SK-N-DZ (cell line): ENCODE results near the gene ABLIM2.

Experiments used
- DNase-seq: peaks from one replicate; pipeline ENCODE4 v3.0.0-alpha.2; 2015; ENCODE audit warnings: low spot score

The ABLIM2 gene

DNA sequence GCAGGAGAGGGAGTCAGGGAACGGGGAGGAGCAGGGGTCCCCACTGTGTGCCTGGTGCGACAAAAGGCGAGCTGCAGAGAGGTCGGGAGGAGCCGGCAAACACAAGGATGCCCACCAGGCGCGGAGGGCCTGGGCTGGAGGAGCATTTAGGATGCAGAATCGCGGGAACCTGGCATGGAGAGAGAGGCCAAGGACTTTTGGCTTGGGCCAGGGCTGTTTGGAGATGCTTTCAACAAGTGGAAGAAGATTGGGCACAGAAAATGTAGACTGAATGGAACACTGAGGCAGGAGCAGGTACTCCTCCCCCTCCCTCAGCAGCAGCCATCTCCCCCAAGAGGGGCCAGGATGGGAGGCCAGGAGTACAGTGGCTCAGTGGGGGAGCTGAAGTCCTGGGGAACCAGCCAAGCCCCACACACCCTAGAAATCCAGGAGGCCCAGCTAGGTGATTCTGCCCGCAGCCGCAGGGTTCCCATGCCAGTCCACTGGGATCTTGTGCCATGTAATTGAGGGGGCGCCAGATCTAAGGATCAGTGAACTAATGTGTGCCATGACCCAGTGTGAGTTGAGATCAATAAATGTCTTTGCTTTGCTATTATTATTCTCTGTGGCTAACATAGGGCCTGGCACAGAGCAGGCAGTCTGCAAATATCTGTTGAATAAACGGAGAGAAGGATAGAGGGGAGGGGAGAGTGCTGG lies 1.1 kb upstream of the ABLIM2 start:
- no peak for DNase-seq

DNA sequence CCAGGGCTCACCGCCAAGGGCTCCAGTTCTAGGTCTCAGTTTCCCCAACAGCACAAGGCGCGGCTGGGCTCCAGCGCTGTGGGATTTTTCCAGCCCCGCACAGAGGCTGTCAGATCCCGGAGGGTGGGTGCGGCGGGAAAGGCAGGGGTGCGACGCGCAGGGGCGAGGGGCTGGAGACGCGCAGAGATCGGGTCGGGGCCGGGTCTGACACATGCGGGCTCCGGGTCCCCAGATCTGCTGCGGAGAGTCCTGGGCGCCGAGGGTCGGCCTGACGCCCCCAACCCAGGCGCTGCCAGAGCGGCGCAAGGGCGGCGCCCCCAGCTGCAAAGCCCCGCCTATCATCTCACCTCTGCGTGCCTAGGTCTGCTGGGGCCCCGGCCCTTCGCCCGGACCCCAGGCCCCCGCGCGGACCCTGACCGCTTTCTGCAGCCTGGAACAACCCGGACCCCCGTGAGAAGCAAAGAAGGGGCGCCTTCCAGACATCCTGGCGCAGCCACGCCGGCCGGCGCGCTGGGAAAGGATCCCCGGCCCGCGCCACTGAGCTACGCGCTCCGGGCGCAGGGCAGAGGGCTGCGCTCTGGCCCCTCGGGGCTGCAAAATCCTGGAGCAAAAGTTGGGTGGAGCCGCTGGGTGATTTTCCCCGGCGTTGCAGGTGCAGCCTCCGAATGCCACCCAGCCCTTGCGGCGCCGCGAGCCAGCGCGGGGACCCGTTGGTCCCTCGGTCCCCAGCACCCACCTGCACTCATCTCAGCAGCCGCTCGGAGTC lies 486 bp downstream of the ABLIM2 start:
- DNase-seq = no peak

GRCh38 chr4:8157496-8157895 lies 1.1 kb downstream of the ABLIM2 start:
- DNase-seq = peak; percentile 14

- no peak for DNase-seq
Measured at GRCh38 chr4:8156617-8157016, 2.0 kb downstream of the ABLIM2 start.

- DNase-seq = no peak
Measured at GRCh38 chr4:8155660-8156421, 2.8 kb downstream of the ABLIM2 start.

GRCh38 chr4:8155048-8155447 lies 3.6 kb downstream of the ABLIM2 start:
- no peak for DNase-seq

DNA sequence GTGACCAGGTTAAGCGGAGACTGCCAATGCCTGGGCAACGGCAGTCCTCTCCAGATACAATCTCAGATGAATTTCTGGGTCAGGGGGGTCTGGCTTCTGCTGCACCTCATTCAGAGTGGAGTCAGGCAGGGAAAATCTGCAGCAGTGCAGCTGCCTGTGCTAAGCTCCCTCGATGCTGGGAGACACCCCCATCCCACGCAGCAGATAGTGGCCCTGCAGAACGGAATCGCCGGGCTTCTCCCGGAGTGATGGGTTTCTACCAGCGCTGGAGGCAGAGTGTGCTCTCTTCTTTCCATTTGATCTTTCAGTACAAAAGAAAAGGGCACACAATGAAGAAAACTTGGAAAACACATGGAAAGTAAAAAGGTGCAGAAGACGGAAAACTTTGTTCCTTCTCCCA lies 5.2 kb downstream of the ABLIM2 start:
- DNase-seq = no peak

GRCh38 chr4:8152865-8153257 lies 5.8 kb downstream of the ABLIM2 start:
- no peak for DNase-seq

- no peak for DNase-seq
Measured at GRCh38 chr4:8152090-8152864, 6.3 kb downstream of the ABLIM2 start.

GRCh38 chr4:8151165-8151650 lies 7.4 kb downstream of the ABLIM2 start:
- no peak for DNase-seq

- no peak for DNase-seq
Measured at GRCh38 chr4:8150152-8151090, 8.2 kb downstream of the ABLIM2 start.

DNA sequence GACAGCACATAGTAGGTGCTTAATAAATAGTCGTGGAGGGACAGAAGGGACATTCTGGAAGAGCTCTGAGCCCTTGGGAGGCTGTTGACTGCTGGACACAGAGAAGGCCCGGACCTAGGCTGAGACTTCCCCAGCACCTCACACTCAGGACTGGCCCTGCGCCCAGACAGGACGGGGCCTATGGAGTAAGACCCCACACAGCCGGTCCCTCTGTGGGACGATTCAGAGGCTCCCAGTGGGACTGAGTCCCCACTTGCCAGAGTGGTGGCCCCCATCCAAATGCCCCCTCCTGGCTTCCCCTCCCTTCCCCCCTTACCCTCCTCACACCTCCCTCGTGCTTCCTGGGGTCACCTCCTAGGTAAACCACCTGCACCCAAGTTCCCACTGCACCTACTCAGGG lies 8.9 kb downstream of the ABLIM2 start:
- DNase-seq = no peak

GRCh38 chr4:8148785-8149435 lies 9.7 kb downstream of the ABLIM2 start:
- DNase-seq = no peak

DNA sequence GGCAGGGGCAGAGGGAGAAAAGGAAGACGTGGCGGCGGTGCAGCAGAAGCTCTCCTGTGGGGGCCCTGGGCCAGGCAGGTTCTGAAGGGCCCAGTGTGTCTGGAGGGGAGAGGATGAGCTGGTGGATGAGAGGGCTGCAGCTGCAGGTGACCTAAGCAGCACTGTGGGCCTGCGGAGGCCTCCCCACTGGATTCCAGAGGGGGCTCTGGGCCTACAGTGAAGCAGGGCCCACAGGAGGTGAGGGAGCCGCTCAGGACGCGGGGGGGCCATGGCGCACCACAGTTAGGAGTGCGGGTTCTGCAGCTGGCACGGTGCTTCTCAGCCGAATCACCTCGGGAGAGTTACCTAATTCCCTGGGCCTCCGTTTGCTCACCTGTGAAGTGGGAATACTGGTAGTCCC lies 10.5 kb downstream of the ABLIM2 start:
- DNase-seq = no peak

DNA sequence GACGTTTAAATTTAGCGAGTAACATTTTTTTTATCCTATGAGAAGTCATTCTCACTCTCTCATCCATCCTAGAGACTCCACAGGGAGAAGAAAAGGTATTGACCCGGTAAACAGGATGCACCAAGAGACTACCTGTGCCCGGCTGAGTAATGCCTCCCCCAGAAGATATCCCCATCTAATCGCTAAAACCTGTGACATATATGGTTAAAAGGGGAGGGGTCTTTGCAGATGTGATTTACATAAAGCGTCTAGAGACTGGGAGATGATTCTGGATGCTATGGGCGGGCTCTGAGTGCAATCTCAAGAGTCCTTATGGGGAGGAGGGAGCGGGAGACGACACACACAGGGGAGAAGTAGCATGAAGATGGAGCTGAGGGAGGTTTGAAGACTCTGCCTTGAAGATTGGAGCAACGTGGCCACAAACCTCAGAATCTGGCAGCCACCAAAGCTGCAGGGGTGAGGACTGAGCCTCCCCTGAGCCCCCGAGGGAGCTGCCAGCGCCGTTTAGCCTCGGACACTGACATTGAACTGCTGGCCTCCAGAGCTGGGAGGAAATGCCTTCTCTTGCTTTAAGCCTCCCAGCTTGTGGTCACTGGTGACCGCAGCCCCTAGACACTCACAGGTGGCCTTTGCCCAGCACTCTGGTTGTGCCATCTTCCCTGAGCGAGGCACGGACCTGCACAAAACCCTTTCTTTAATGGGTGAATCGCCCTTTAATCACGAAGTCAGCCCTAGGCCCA lies 11.2 kb downstream of the ABLIM2 start:
- peak; percentile 21 for DNase-seq

GRCh38 chr4:8146157-8146556 lies 12.5 kb downstream of the ABLIM2 start:
- no peak for DNase-seq

GRCh38 chr4:8144359-8144758 lies 14.3 kb downstream of the ABLIM2 start:
- DNase-seq = no peak

DNA sequence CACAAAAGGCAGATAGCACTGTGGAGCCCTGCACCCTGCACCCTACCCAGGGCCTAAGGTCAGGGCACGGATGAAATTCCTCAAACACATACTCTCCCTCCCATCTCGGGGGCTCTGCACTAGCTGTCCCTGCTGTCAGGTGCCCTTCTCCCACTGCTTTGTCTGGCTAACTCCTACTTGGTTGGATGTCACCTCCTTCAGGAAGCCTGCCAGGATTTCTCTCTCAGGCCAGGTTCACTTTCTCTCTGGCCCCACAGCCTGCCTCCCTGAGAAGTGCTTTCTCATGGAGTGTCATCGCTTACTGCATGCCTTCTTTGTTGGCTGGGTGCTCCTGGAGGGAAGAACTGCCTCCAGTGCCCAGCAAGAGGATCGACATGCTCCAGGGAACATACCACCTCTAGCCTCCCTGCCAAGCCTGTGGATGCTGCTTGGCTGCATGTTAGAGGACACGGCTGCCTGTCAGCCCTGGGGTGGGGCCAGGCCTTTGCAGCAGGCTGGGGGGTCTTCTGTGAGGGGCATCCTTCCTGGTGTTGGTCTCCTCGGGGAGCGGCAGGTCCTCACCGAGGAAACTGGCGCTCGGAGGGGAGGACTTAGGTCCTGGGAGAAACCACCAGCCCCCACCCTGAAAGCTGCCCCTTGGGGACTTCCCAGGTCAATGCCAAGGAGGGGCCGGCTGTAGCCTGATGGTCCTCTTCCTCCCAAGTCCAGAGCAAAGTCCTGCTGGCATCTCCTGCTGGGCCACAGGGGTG lies 15.0 kb downstream of the ABLIM2 start:
- DNase-seq = no peak
